GM12892 (cell line): ENCODE data around the gene SCAANT1.

Experiments used
- DNase-seq: peaks from one replicate; pipeline ENCODE4 v3.0.0; 2011; ENCODE audit not compliant: insufficient read length
- FAIRE-seq: peaks from 2 replicates; lab custom pipeline; 2011; peaks lifted over from hg19 to GRCh38; lab: Jason Lieb, UNC
- POLR2A ChIP-seq: IDR thresholded peaks from 2 replicates; pipeline ENCODE4 v1.6.1; 2011; ENCODE audit warnings: low read depth, low read length, control low read depth
- POLR2AphosphoS5 ChIP-seq: IDR thresholded peaks from 2 replicates; pipeline ENCODE4 v1.6.1; 2011; ENCODE audit warnings: low read depth, low read length, control low read depth
- TAF1 ChIP-seq: IDR thresholded peaks from 2 replicates; pipeline ENCODE4 v1.6.1; 2011; ENCODE audit warnings: low read depth, mild to moderate bottlenecking, control low read depth, low read length, borderline replicate concordance

Gene SCAANT1

DNA sequence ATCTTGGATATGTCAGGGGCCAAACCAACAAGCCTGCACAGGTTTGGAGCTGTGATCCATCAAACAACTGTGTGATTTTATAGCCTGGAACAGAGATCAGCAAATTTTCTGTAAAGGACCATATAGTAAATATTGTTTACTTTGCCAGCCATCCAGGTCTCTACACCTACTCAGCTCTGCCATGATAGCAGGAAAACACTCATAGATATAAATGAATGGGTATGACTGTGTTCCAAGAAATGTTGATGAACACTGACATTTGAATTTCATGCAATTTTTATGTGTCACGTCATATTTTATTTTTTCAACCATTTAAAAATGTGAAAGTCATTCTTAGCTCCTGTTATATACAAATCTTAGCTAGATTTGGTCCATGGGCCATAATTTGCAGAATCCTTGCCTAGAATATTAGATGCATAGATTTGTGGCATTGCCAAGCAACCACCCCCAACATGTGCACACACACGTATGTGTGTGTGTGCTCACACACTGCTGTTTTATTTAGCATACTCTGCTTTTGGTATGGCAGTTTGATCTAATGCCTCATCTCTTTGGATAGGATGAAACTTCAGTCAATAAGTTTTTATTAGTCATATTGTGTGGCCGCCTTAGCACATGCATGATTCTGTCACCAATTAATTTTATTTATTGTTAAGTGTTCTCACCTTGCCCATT, 42.1 kb downstream of the SCAANT1 start:
- TF ChIP-seq POLR2A (no peak), TAF1 (no peak), POLR2AphosphoS5 (no peak)
- DNase-seq (no peak), FAIRE-seq (no peak)

GRCh38 chr3:63867225-63867624, 45.0 kb downstream of the SCAANT1 start:
- no peak for TF ChIP-seq POLR2AphosphoS5
- no peak for TF ChIP-seq TAF1
- no peak for TF ChIP-seq POLR2A
- DNase-seq (no peak), FAIRE-seq (no peak)

DNA sequence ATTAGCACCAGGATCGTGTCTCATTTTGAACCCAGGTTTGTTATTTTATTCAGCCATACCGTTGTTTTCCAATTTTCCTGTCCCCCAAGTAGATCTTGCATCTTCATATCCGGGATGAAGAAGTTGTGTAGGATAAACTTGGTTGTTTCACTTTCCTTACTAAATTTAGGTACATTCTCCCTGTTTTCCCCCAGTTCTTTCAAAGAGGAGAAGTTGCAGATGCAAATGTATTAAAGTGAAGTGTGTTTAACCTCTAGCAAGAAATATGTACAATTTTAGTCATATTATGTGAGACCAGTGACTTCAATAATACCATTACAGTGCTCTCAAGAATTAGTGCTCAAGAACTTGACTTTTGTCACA, 47.2 kb downstream of the SCAANT1 start:
- FAIRE-seq = no peak
- no peak for DNase-seq
- TF ChIP-seq POLR2A (no peak), TAF1 (no peak)

DNA sequence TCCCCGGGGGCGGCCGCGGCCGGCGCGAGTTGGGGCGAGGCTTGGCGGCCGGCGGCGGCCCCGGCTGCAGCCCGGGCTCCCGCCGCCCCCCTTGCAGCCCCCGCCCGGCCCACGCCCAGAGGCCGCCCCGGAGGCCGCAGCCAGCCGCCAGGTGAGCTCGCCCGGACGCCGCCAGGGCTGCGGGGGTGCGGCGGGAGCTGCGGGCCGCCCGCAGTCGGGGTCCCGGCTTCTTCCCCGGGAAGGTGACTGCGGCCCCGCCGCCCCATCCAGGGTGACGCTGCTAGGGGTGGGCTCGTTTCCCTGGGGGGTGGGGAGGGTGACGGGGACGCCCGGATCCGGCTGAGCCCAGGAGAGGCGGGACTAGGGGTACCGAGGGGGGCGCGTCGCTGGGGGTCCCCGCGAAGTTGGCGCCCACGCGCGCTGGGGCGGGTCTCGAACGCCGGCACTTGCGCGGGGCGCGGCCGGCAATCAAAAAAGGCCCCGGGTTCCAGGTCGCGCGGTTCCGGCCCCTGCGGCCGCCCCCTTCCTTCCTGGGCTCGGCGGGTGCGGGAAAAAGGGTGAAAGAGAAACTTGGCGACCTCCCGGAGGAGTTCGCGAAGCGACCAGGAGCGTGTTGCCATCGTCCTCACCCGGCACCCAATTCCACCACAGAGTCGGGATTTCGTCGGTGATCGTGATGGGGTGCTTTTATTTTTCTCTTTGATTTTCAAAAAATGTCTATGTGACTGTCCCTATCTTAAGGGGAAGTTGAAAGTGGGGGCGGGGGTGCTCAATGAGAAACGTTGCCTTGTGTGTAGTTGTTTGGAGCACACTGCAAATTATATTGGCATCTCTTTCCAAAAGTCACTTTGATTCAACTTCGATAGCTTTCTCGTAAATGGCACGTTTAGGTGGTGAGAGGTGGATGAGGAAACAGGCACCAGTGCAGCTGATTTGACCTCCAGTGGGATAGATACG, 47.9 kb downstream of the SCAANT1 start:
- peak; percentile 55 for DNase-seq
- FAIRE-seq = peak; percentile 89

GRCh38 chr3:63863150-63864007, 48.8 kb downstream of the SCAANT1 start, which contains the start of the genes ATXN7 and THOC7:
ATXN7 (plus strand) TSS chr3:63863867; CDS start chr3:63912599, 48,732 bp downstream.
THOC7 (minus strand) TSS chr3:63863805; CDS start chr3:63863790, 15 bp downstream.
- DNase-seq (peak; percentile 51), FAIRE-seq (no peak)
- TF ChIP-seq POLR2AphosphoS5 (no peak), TAF1 (no peak), POLR2A (peak; percentile 52; the same call in 1 of the 2 replicates)

More for the DNA sequence above, 47.9 kb downstream of the SCAANT1 start:
- no peak for TF ChIP-seq POLR2AphosphoS5
- no peak for TF ChIP-seq TAF1
- TF ChIP-seq POLR2A = peak; percentile 8; the same call in 1 of the 2 replicates

- no peak for TF ChIP-seq POLR2A
- no peak for TF ChIP-seq TAF1
- no peak for TF ChIP-seq POLR2AphosphoS5
- DNase-seq = no peak
Observed at GRCh38 chr3:63862804-63863149, 49.4 kb downstream of the SCAANT1 start.

More at GRCh38 chr3:63862804-63863149, 49.4 kb downstream of the SCAANT1 start:
- FAIRE-seq = peak; percentile 84
